Epithelial cell of esophagus (primary cell): Measurements from ENCODE around the gene CNST.

ENCODE experiments used
- DNase-seq: peaks from one replicate; pipeline ENCODE4 v3.0.0; 2010; ENCODE audit warnings: low read depth
- H3K4me3 ChIP-seq: 2 replicates; pipeline ENCODE4 v1.5.1; 2011; ENCODE audit warnings: mild to moderate bottlenecking, low read length, control low read depth
- CTCF ChIP-seq: IDR thresholded peaks from 2 replicates; pipeline ENCODE4 v1.5.1; 2011; ENCODE audit warnings: low read depth, mild to moderate bottlenecking, low read length, control low read depth, inconsistent platforms; ENCODE audit not compliant: insufficient read depth; ENCODE audit errors: missing control alignments

The CNST gene

GRCh38 chr1:246577082-246577719, 10.9 kb downstream of the CNST start:
- H3K4me3 ChIP-seq = no peak overlapping the region
- TF ChIP-seq CTCF = no peak
- no peak for DNase-seq

GRCh38 chr1:246577720-246578106, 11.5 kb downstream of the CNST start:
- no peak for TF ChIP-seq CTCF
- no peak for DNase-seq
- no peak overlapping the region for H3K4me3 ChIP-seq

GRCh38 chr1:246579818-246580217, 13.6 kb downstream of the CNST start:
- DNase-seq = no peak
- no peak for TF ChIP-seq CTCF

GRCh38 chr1:246580497-246581370, 14.5 kb downstream of the CNST start:
- no peak for TF ChIP-seq CTCF

More at GRCh38 chr1:246579818-246580217, 13.6 kb downstream of the CNST start:
- no peak overlapping the region for H3K4me3 ChIP-seq

GRCh38 chr1:246582301-246583055, 16.2 kb downstream of the CNST start:
- DNase-seq = no peak
- no peak for TF ChIP-seq CTCF
- no peak overlapping the region for H3K4me3 ChIP-seq

More at GRCh38 chr1:246580497-246581370, 14.5 kb downstream of the CNST start:
- no peak overlapping the region for H3K4me3 ChIP-seq
- no peak for DNase-seq

- no peak for TF ChIP-seq CTCF
- no peak for DNase-seq
- H3K4me3 ChIP-seq = no peak overlapping the region
These were observed 16.8 kb downstream of the CNST start for GRCh38 chr1:246583056-246583440.
